GM19043 (cell line): ENCODE measurements around the gene SRPX.

Experiments
- ATAC-seq: cut with Tn5 transposase; IDR thresholded peaks from one replicate; pipeline ENCODE4 v1.9.1; 2021; ENCODE audit warnings: low read depth; ENCODE audit not compliant: unreplicated experiment

SRPX gene

GRCh38 chrX:38214044-38214443 lies 6.6 kb downstream of the SRPX start:
- ATAC-seq = no peak

GRCh38 chrX:38211891-38212635 lies 8.6 kb downstream of the SRPX start:
- no peak for ATAC-seq

- no peak for ATAC-seq
These were observed 14.1 kb downstream of the SRPX start for GRCh38 chrX:38206542-38206941.

GRCh38 chrX:38206036-38206435 lies 14.6 kb downstream of the SRPX start:
- ATAC-seq = no peak

- ATAC-seq = no peak
These were observed 15.6 kb downstream of the SRPX start for GRCh38 chrX:38205039-38205438.

- no peak for ATAC-seq
These were observed 28.5 kb downstream of the SRPX start for GRCh38 chrX:38192007-38192810.

- ATAC-seq = no peak
These were observed 31.0 kb downstream of the SRPX start for GRCh38 chrX:38189431-38190250.

- ATAC-seq = no peak
These were observed 37.1 kb downstream of the SRPX start for GRCh38 chrX:38183596-38183995.

GRCh38 chrX:38181357-38181756 lies 39.3 kb downstream of the SRPX start:
- ATAC-seq = no peak

- no peak for ATAC-seq
These were observed 42.3 kb downstream of the SRPX start for GRCh38 chrX:38178396-38178795.

- ATAC-seq = no peak
These were observed 45.5 kb downstream of the SRPX start for GRCh38 chrX:38175139-38175538.

- ATAC-seq = no peak
These were observed 48.1 kb downstream of the SRPX start for GRCh38 chrX:38172596-38172995.

- ATAC-seq = no peak
These were observed 50.1 kb downstream of the SRPX start for GRCh38 chrX:38170556-38170955.

GRCh38 chrX:38166478-38167083 lies 54.1 kb downstream of the SRPX start:
- no peak for ATAC-seq

GRCh38 chrX:38165023-38165422 lies 55.6 kb downstream of the SRPX start:
- no peak for ATAC-seq

- no peak for ATAC-seq
These were observed 57.5 kb downstream of the SRPX start for GRCh38 chrX:38163193-38163592.

- no peak for ATAC-seq
These were observed 63.8 kb downstream of the SRPX start for GRCh38 chrX:38156838-38157237.

- ATAC-seq = no peak
These were observed 65.9 kb downstream of the SRPX start for GRCh38 chrX:38154818-38155217.

- no peak for ATAC-seq
These were observed 66.3 kb downstream of the SRPX start for GRCh38 chrX:38154340-38154739.

GRCh38 chrX:38151441-38151840 lies 69.2 kb downstream of the SRPX start:
- no peak for ATAC-seq

GRCh38 chrX:38150993-38151392 lies 69.7 kb downstream of the SRPX start:
- no peak for ATAC-seq
